ENCODE results near the gene CIRBP. TPM values are rescaled to one million over a fixed set of nuclear protein-coding genes. Genes with fewer than 3 reads are reported as not detected.
A peak's percentile ranks its signal among the peaks of the same experiment; 100 is the strongest.

CIRBP gene
- total RNA-seq, 1 experiment from 2014 or later: 263 TPM

DNA sequence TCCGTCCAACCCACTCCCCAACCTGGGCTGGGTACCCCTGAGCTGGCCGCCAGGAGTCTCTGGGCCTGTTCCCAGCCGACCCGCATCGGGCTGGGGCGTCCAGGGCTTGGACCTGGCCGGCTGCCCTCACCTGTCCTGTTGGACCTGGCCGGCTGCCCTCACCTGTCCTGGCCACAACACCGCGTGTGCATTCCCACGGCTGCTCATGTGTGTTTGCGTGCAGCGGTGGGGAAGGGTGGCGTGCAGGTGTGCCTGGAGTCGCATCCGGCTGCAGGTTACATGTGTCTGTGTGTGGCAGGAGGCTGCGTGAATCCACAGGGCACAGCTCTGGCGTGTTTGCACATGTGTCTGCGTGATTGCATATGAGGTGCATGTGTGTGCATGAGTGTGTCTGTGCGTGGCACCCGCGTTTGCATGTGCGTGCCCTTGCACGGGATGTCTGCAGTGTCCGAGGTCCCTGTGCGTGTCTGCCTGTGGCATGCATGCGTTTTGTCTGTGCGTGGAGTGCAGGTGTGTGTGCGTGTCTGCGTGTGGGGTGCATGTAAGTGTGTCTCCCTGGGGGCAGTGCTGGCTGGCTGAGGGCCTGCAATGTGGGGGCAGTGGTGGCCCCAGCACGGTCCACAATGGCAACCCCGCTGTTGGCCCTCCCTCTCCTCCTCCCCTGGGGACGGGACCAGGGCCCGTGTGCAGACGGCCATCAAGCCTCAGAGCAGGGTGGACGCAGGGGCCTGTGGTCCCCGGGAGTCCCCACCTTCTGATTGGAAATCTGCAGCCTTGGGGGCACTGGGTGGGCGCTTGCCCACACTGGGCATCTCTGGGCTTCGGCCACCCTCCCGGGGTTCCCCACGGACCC is 19.9 kb downstream of the CIRBP start:
- Histone ChIP-seq H4K20me1 (ENCODE audit: control insufficient read depth, insufficient read depth, insufficient read length) (no peaks in the 10 kb centered on the region), H3K9me3 (ENCODE audit: control insufficient read depth, low read depth, low read length) (no peaks in the 10 kb centered on the region), H2BK5ac (ENCODE audit: insufficient read length, low read length) (no peak overlapping the region), H4K91ac (ENCODE audit: insufficient read length, low read depth, low read length) (no peak overlapping the region), H3K56ac (ENCODE audit: insufficient read length, low read depth, low read length) (peak overlapping the region; percentile 37), H2BK20ac (ENCODE audit: low read depth, low read length, poor library complexity, severe bottlenecking) (no peak overlapping the region), H3K79me1 (ENCODE audit: insufficient read depth, low read depth, low read length, poor library complexity, severe bottlenecking) (no peaks in the 10 kb centered on the region), H3T11ph (ENCODE audit: low read length) (no peak overlapping the region), H4K8ac (replicated peaks; ENCODE audit: insufficient read length, low read depth, low read length) (no peak overlapping the region), H3K23me2 (ENCODE audit: insufficient read length, low read depth, low read length, poor library complexity, severe bottlenecking) (peaks cover 4% of the 10 kb centered on the region), H3K23ac (ENCODE audit: insufficient read length, low read depth, low read length) (peak overlapping the region; percentile 1), H4K5ac (ENCODE audit: insufficient read length, low read depth, low read length) (no peak overlapping the region), H3K18ac (ENCODE audit: insufficient read length, low read depth, low read length) (no peak overlapping the region), H3K4ac (ENCODE audit: low read depth, low read length) (no peak overlapping the region), H3K79me2 (ENCODE audit: insufficient read depth, low read length) (peaks cover 2% of the 10 kb centered on the region; the same call in 1 of the 2 replicates), H3K27me3 (ENCODE audit: insufficient read depth, low read length) (no peaks in the 10 kb centered on the region), H2AFZ (ENCODE audit: low read length) (no peak overlapping the region), H3K9ac (ENCODE audit: extremely low read depth, insufficient read length, low read length) (no peak overlapping the region), H3K27ac (ENCODE audit: insufficient read length, low read depth, low read length) (no peak overlapping the region), H3K4me1 (ENCODE audit: insufficient read depth, low read length) (no peaks in the 10 kb centered on the region), H2BK12ac (ENCODE audit: insufficient read length, low read depth, low read length) (no peak overlapping the region), H3K14ac (ENCODE audit: insufficient read depth, low read length) (no peak overlapping the region; the same call in 1 of the 2 replicates), H3K4me2 (ENCODE audit: insufficient read depth, insufficient read length, low read length) (no peak overlapping the region), H2BK120ac (ENCODE audit: low read depth, low read length, poor library complexity, severe bottlenecking) (no peak overlapping the region), H2AK5ac (ENCODE audit: insufficient read length, low read length) (no peak overlapping the region), H2BK15ac (ENCODE audit: low read depth, low read length) (no peak overlapping the region)
- no peak for DNase-seq
- Mint-ChIP-seq H3K27ac (no peak overlapping the region), H3K9me3 (no peaks in the 10 kb centered on the region), H3K4me3 (0 out of 5 replicates have a peak overlapping the region, but pooled peaks of 1 of the 2 experiments have one; percentile 5), H3K4me1 (peaks cover 6 to 20% of the 10 kb centered on the region in 2 experiments), H3K36me3 (ENCODE audit: insufficient read depth in 1 of 3, low read depth in 3 of 3) (no peaks in the 10 kb centered on the region), H3K27me3 (ENCODE audit: low read depth) (peaks cover 13% of the 10 kb centered on the region)
- TF ChIP-seq CTCF (conservative IDR thresholded peaks at IDR 0.05): no peak
- no CpG with 5 or more reads among the region's 41 CpGs for WGBS (ENCODE audit: extremely low coverage, insufficient read length, low lambda C conversion rate)
